ENCODE results near the gene CLSTN3. TPM values are rescaled to one million over a fixed set of nuclear protein-coding genes. Genes with fewer than 3 reads are reported as not detected.

Gene CLSTN3
- total RNA-seq, 4 donors from 2014 or later, result 16.1 to 45.6 (median 28.4) TPM

- no peak for TF ChIP-seq CTCF (IDR thresholded peaks at IDR 0.05; ENCODE audit: low read depth)
Measured at GRCh38 chr12:7152818-7153217, 22.6 kb downstream of the CLSTN3 start.

GRCh38 chr12:7154042-7154441 is 23.9 kb downstream of the CLSTN3 start:
- no peak for TF ChIP-seq CTCF (IDR thresholded peaks at IDR 0.05; ENCODE audit: low read depth)

- no peak for TF ChIP-seq CTCF (IDR thresholded peaks at IDR 0.05; ENCODE audit: low read depth)
Measured at GRCh38 chr12:7154901-7155470, 24.8 kb downstream of the CLSTN3 start.

GRCh38 chr12:7155471-7156034 is 25.4 kb downstream of the CLSTN3 start:
- TF ChIP-seq CTCF (IDR thresholded peaks at IDR 0.05; ENCODE audit: low read depth), result no peak

GRCh38 chr12:7156259-7157197 is 26.4 kb downstream of the CLSTN3 start:
- TF ChIP-seq CTCF (IDR thresholded peaks at IDR 0.05; ENCODE audit: low read depth), result no peak

- no peak for TF ChIP-seq CTCF (IDR thresholded peaks at IDR 0.05; ENCODE audit: low read depth)
Measured at GRCh38 chr12:7157391-7157790, 27.2 kb downstream of the CLSTN3 start.

Data from subcutaneous adipose tissue (tissue), 4 donors.